Immature natural killer cell (primary cell): ENCODE results near the gene RNASE4. TPM values are rescaled to one million over a fixed set of nuclear protein-coding genes. Genes with fewer than 3 reads are reported as not detected.
"Not testable (repeated sequence)": the region's sequence is repeated elsewhere in the genome, so short reads cannot be mapped to it uniquely, and the experiment has no call there.

Experiments used
- DNase-seq, 3 donors: peaks; one replicate each; pipeline ENCODE4 v3.0.0; 2022; ENCODE audit warnings: mixed read lengths in 1 of 3
- H3K27ac Mint-ChIP-seq, 6 donors: one replicate each; pipeline ENCODE4 v1.8.0; 2020; ENCODE audit warnings: mixed read lengths in 6 of 6, mild to moderate bottlenecking in 5 of 6, inconsistent platforms in 4 of 6, moderate library complexity in 3 of 6
- H3K27me3 Mint-ChIP-seq, 3 donors: one replicate each; pipeline ENCODE4 v1.8.0; 2020 to 2021; ENCODE audit warnings: low read depth in 3 of 3, mild to moderate bottlenecking in 3 of 3, mixed read lengths in 3 of 3, moderate library complexity in 3 of 3, inconsistent platforms in 1 of 3
- H3K36me3 Mint-ChIP-seq, 3 donors: one replicate each; pipeline ENCODE4 v1.8.0; 2020; ENCODE audit warnings: mixed read lengths in 3 of 3, inconsistent platforms in 2 of 3, mild to moderate bottlenecking in 2 of 3
- H3K4me1 Mint-ChIP-seq, 2 donors: one replicate each; pipeline ENCODE4 v1.8.0; 2020; ENCODE audit warnings: inconsistent platforms in 2 of 2, mild to moderate bottlenecking in 2 of 2, mixed read lengths in 2 of 2, moderate library complexity in 1 of 2
- H3K4me3 Mint-ChIP-seq, 5 donors: one replicate each; pipeline ENCODE4 v1.8.0; 2020; ENCODE audit warnings: mild to moderate bottlenecking in 5 of 5, mixed read lengths in 5 of 5, inconsistent platforms in 3 of 5, moderate library complexity in 3 of 5
- H3K9me3 Mint-ChIP-seq, 6 donors: one replicate each; pipeline ENCODE4 v1.8.0; 2020; ENCODE audit warnings: mild to moderate bottlenecking in 6 of 6, mixed read lengths in 6 of 6, inconsistent platforms in 4 of 6, moderate library complexity in 3 of 6
- polyA plus RNA-seq, 3 donors: library from polyadenylated mRNA; unstranded; fragments of 300-500 nt; fragmentation: Illumina TruSeq; gene quantifications; one replicate each; pipeline ENCODE4 v1.2.3, GENCODE V29; 2021

Gene RNASE4
- polyA plus RNA-seq, 3 donors from 2014 or later = 0.50 to 1.6 (median 0.82) TPM

- Mint-ChIP-seq H3K27me3 (peaks cover 0 to 2% (median 0%) of the 10 kb centered on the region in 3 donors), H3K4me1 (no peaks in the 10 kb centered on the region), H3K36me3 (no peaks in the 10 kb centered on the region), H3K27ac (no peak overlapping the region), H3K4me3 (no peak overlapping the region), H3K9me3 (no peaks in the 10 kb centered on the region)
- no peak for DNase-seq
These were observed 13.6 kb downstream of the RNASE4 start for GRCh38 chr14:20698018-20698329.

- H3K4me3 Mint-ChIP-seq = no peak overlapping the region
- peaks cover 0 to 2% (median 0%) of the 10 kb centered on the region in 3 donors for H3K27me3 Mint-ChIP-seq
- H3K27ac Mint-ChIP-seq = no peak overlapping the region
- no peaks in the 10 kb centered on the region for H3K4me1 Mint-ChIP-seq
- H3K36me3 Mint-ChIP-seq = no peaks in the 10 kb centered on the region
- H3K9me3 Mint-ChIP-seq = no peaks in the 10 kb centered on the region
- no peak for DNase-seq
These were observed 14.6 kb downstream of the RNASE4 start for GRCh38 chr14:20698934-20699333.

- no peaks in the 10 kb centered on the region for H3K4me1 Mint-ChIP-seq
- no peaks in the 10 kb centered on the region for H3K36me3 Mint-ChIP-seq
- H3K27ac Mint-ChIP-seq = no peak overlapping the region
- H3K27me3 Mint-ChIP-seq = peaks cover 0 to 1% (median 0%) of the 10 kb centered on the region in 3 donors
- no peak overlapping the region for H3K4me3 Mint-ChIP-seq
- no peak for DNase-seq
- no peaks in the 10 kb centered on the region for H3K9me3 Mint-ChIP-seq
These were observed 15.6 kb downstream of the RNASE4 start for GRCh38 chr14:20699931-20700330.

- H3K4me1 Mint-ChIP-seq, H3K36me3 Mint-ChIP-seq, H3K27ac Mint-ChIP-seq, H3K9me3 Mint-ChIP-seq, H3K27me3 Mint-ChIP-seq, DNase-seq, H3K4me3 Mint-ChIP-seq: not testable (repeated sequence)
These were observed 16.6 kb downstream of the RNASE4 start for GRCh38 chr14:20700965-20701364.

GRCh38 chr14:20706657-20707355 lies 22.4 kb downstream of the RNASE4 start:
- no peaks in the 10 kb centered on the region for H3K4me1 Mint-ChIP-seq
- H3K36me3 Mint-ChIP-seq = no peaks in the 10 kb centered on the region
- no peaks in the 10 kb centered on the region for H3K27me3 Mint-ChIP-seq
- no peak overlapping the region for H3K27ac Mint-ChIP-seq
- no peaks in the 10 kb centered on the region for H3K9me3 Mint-ChIP-seq
- DNase-seq = no peak
- H3K4me3 Mint-ChIP-seq = no peak overlapping the region

GRCh38 chr14:20707622-20708021 lies 23.3 kb downstream of the RNASE4 start:
- Mint-ChIP-seq H3K4me1 (no peaks in the 10 kb centered on the region), H3K27ac (no peak overlapping the region), H3K9me3 (no peaks in the 10 kb centered on the region), H3K27me3 (no peaks in the 10 kb centered on the region), H3K36me3 (no peaks in the 10 kb centered on the region), H3K4me3 (no peak overlapping the region)
- DNase-seq = no peak

GRCh38 chr14:20711261-20711660 lies 26.9 kb downstream of the RNASE4 start:
- no peak for DNase-seq
- no peaks in the 10 kb centered on the region for H3K9me3 Mint-ChIP-seq
- no peaks in the 10 kb centered on the region for H3K4me1 Mint-ChIP-seq

GRCh38 chr14:20711685-20712084 lies 27.3 kb downstream of the RNASE4 start:
- peaks cover 0 to 4% (median 0%) of the 10 kb centered on the region in 3 donors for H3K36me3 Mint-ChIP-seq
- H3K27ac Mint-ChIP-seq = no peak overlapping the region
- no peaks in the 10 kb centered on the region for H3K9me3 Mint-ChIP-seq

More at GRCh38 chr14:20711261-20711660, 26.9 kb downstream of the RNASE4 start:
- Mint-ChIP-seq H3K27ac (no peak overlapping the region), H3K4me3 (no peak overlapping the region), H3K36me3 (peaks cover 0 to 4% (median 0%) of the 10 kb centered on the region in 3 donors), H3K27me3 (peaks cover 0 to 4% (median 1%) of the 10 kb centered on the region in 3 donors)

GRCh38 chr14:20712904-20713303 lies 28.5 kb downstream of the RNASE4 start:
- H3K36me3 Mint-ChIP-seq = peaks cover 0 to 4% (median 0%) of the 10 kb centered on the region in 3 donors

More at GRCh38 chr14:20711685-20712084, 27.3 kb downstream of the RNASE4 start:
- no peak for DNase-seq
- Mint-ChIP-seq H3K4me1 (no peaks in the 10 kb centered on the region), H3K4me3 (no peak overlapping the region), H3K27me3 (peaks cover 0 to 5% (median 1%) of the 10 kb centered on the region in 3 donors)

GRCh38 chr14:20714593-20715250 lies 30.4 kb downstream of the RNASE4 start:
- Mint-ChIP-seq H3K4me3 (no peak overlapping the region), H3K36me3 (peaks cover 0 to 4% (median 0%) of the 10 kb centered on the region in 3 donors), H3K9me3 (no peaks in the 10 kb centered on the region), H3K27me3 (peaks cover 0 to 6% (median 1%) of the 10 kb centered on the region in 3 donors), H3K27ac (no peak overlapping the region), H3K4me1 (no peaks in the 10 kb centered on the region)
- no peak for DNase-seq

More at GRCh38 chr14:20712904-20713303, 28.5 kb downstream of the RNASE4 start:
- no peaks in the 10 kb centered on the region for H3K4me1 Mint-ChIP-seq
- H3K9me3 Mint-ChIP-seq = no peaks in the 10 kb centered on the region
- no peak overlapping the region for H3K4me3 Mint-ChIP-seq
- H3K27ac Mint-ChIP-seq = no peak overlapping the region
- no peak for DNase-seq
- peaks cover 0 to 6% (median 1%) of the 10 kb centered on the region in 3 donors for H3K27me3 Mint-ChIP-seq

- Mint-ChIP-seq H3K4me3 (no peak overlapping the region), H3K4me1 (no peaks in the 10 kb centered on the region), H3K27me3 (peaks cover 3 to 16% (median 6%) of the 10 kb centered on the region in 3 donors), H3K27ac (peak overlapping the region in 1 of 6 donors; percentile 9), H3K36me3 (peaks cover 0 to 4% (median 0%) of the 10 kb centered on the region in 3 donors), H3K9me3 (no peaks in the 10 kb centered on the region)
- DNase-seq = no peak
These were observed 35.4 kb downstream of the RNASE4 start for GRCh38 chr14:20719777-20720176.

GRCh38 chr14:20720741-20721140 lies 36.4 kb downstream of the RNASE4 start:
- no peaks in the 10 kb centered on the region for H3K36me3 Mint-ChIP-seq
- no peak for DNase-seq
- H3K9me3 Mint-ChIP-seq = no peaks in the 10 kb centered on the region
- no peak overlapping the region for H3K4me3 Mint-ChIP-seq
- H3K4me1 Mint-ChIP-seq = no peaks in the 10 kb centered on the region
- no peak overlapping the region for H3K27ac Mint-ChIP-seq
- H3K27me3 Mint-ChIP-seq = peaks cover 3 to 18% (median 4%) of the 10 kb centered on the region in 3 donors

GRCh38 chr14:20722016-20722415 lies 37.7 kb downstream of the RNASE4 start:
- Mint-ChIP-seq H3K9me3 (no peaks in the 10 kb centered on the region), H3K27ac (no peak overlapping the region), H3K36me3 (no peaks in the 10 kb centered on the region), H3K4me3 (no peak overlapping the region), H3K27me3 (peaks cover 3 to 16% (median 4%) of the 10 kb centered on the region in 3 donors), H3K4me1 (no peaks in the 10 kb centered on the region)
- DNase-seq = no peak

- H3K27me3 Mint-ChIP-seq = peaks cover 3 to 16% (median 4%) of the 10 kb centered on the region in 3 donors
- no peaks in the 10 kb centered on the region for H3K36me3 Mint-ChIP-seq
- H3K27ac Mint-ChIP-seq = no peak overlapping the region
- no peaks in the 10 kb centered on the region for H3K4me1 Mint-ChIP-seq
- H3K9me3 Mint-ChIP-seq = no peaks in the 10 kb centered on the region
- DNase-seq = no peak
- H3K4me3 Mint-ChIP-seq = no peak overlapping the region
These were observed 39.1 kb downstream of the RNASE4 start for GRCh38 chr14:20723488-20723887.
